ENCODE results near the gene CRACDL.
"Not testable (repeated sequence)": the region's sequence is repeated elsewhere in the genome, so short reads cannot be mapped to it uniquely, and the experiment has no call there.

The CRACDL gene

DNA sequence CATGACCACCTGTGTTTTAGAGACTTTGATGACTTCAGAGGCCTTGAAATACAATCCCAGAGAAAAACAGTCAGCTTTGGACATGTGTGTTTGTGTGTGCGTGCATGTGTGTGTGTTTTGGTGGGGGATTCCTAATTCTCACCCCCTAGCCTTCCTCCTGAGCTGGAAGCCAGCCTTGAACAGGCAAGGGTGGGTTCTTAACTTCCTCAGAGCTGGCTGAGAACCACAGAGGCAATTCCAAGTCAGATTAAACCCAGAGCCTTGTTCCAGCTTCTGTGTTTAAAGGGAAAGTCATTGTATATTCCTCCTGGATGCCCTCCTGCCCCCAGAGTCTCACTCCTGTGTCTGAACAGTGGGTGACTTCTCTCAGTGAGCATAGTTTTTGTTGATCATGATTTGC, 159.9 kb downstream of the CRACDL start:
- DNase-seq (ENCODE audit: low spot score), result no peak

GRCh38 chr2:98775146-98775986, 160.7 kb downstream of the CRACDL start:
- no peak for DNase-seq (ENCODE audit: low spot score)

- no peak for DNase-seq (ENCODE audit: low spot score)
Observed at GRCh38 chr2:98773907-98774306, 162.1 kb downstream of the CRACDL start.

GRCh38 chr2:98773169-98773568, 162.9 kb downstream of the CRACDL start:
- DNase-seq (ENCODE audit: low spot score), result no peak

DNA sequence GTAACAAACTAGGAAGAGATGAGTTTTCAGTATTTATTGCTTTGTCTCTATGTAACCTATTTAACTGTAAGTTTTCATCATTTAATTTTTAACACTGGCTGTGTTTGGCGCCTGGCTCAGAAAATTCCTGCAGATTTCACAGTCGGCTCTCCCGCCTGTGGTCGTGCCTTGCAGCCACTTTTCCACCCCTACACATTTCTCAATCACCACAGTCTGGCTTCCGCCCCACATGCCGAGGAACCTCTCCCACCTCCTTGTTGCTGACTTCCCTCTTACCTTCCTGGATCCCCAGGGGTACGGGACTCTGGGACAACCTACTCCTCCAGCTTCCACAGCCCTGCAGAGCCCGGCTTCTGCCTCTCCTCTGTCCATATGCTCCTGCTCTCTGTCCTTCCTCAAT, 163.5 kb downstream of the CRACDL start:
- no peak for DNase-seq (ENCODE audit: low spot score)

GRCh38 chr2:98771721-98772524, 164.1 kb downstream of the CRACDL start:
- DNase-seq (ENCODE audit: low spot score), result no peak

DNA sequence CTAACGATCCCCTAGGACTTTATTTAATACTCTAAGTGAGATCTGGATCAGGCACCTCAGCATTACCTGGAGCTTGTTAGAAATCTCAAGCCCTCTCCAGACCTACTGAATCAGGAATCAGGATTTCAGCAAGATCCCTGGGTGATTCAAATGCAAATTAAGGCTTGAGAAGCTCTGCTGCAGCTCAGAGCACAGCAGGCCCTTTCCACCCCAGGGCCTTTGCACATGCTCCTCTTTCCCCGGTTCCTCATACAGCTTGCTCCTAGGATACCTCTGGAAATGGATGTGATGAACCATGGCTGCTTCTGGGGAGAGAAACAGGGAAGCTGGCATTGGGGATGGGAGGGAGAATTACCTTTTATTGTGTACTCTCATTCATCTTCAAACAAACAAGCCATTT, 164.8 kb downstream of the CRACDL start:
- DNase-seq (ENCODE audit: low spot score), result no peak

DNA sequence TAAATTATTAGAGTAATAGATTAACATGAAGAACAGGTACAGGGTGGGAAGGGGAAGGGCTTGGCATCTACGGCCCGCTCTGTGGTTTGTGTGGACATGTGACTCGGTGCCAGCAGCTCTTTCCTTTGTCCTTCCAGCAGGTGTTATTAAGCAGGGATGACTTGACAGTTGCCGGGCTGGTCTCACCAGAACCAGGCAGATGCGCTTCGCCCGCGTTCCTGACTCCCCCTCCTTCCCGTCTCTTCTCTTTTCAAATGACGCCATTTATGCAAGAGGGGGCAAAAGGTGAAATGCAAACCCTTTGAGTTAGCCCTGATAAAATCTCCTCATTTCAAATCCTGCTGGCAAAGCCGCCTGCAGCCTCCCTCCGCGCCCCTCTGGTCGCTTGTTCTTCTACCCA, 166.2 kb downstream of the CRACDL start:
- no peak for DNase-seq (ENCODE audit: low spot score)

- no peak for DNase-seq (ENCODE audit: low spot score)
Observed at GRCh38 chr2:98769114-98769476, 166.9 kb downstream of the CRACDL start.

DNA sequence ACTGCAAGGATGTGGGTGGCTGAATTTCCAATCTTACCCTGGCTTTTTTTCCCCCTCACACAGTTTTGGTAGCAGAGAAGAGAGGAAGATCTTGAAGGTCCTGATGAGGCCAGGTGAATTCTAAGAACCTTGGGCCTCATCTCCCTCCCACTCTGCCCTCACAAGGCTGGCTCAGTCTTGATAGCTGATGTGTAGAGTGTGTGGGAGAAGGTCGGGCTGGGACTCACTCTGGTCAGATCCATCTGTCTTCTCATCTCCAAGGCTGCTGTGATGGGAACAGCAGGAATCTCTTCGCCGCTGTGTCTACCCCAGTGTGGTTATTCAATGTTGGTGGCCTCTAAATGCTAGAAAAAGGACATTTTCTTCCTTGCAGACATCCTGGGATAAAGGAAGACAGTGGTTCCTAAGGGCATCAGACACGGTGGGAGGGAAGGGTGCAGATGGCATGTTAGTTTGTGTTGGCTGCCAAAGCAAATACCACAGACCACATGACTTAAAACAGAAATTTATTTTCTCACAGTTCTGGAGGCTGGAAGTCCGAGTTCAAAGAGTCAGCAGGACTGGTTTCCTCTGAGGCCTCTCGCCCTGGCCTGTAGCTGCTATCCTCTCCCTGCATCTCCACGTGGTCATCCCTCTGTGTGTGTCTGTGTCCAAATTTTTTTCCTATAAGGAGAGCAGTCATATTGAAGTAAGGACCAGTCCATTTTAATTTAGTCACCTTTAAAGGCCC, 167.5 kb downstream of the CRACDL start:
- no peak for DNase-seq (ENCODE audit: low spot score)

- DNase-seq (ENCODE audit: low spot score), result no peak
Observed at GRCh38 chr2:98764499-98764898, 171.5 kb downstream of the CRACDL start.

DNA sequence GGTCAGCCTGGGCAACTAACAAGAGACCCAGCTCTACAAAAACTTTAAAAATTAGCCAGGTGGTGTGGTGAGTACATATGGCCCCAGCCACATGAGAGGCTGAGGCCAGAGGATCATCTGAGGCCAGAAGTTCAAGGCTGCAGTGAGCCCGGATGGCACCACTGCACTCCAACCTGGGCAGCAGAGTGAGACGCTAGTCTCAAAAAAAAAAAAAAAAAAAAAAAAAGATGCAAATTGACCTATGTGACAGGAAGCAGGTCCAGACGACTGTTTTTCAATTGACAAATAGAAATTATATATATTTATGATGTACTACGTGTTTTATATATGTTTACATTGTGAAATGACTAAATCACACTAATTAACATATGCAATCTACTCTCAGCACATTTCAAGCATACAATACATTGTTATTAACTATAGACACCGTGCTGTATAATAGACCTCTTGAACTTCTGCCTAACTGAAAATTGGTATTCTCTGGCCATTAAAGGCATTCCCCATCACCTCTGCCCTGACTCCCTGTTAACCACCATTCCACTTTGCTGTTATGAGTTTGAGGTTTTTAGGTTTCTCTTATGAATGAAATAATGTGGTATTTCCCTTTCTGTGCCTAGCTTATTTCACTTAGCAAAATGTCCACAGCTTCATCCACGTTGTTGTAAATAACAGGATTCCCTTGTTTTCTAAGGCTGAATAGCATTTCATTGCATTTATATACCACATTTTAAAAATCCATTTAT, 172.6 kb downstream of the CRACDL start:
- DNase-seq (ENCODE audit: low spot score), result no peak

DNA sequence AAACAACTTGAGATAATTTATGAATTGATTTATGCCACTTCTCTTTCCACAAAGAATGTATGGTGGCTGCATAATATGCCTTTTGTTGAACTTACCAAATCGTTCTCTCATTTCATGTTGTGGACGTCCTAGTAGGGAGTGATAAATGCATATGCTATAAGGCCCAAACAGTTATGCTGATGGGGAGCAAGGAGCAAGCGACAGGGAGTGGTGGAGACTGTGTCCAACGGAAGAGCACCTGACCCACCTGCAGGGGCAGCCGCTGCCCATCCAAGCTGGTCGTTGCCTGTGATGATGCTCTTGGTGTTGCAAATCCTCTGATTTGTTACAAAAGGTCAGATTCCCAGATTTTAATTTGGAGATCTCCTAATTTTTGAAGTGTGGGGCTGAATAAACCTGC, 174.1 kb downstream of the CRACDL start:
- no peak for DNase-seq (ENCODE audit: low spot score)

DNA sequence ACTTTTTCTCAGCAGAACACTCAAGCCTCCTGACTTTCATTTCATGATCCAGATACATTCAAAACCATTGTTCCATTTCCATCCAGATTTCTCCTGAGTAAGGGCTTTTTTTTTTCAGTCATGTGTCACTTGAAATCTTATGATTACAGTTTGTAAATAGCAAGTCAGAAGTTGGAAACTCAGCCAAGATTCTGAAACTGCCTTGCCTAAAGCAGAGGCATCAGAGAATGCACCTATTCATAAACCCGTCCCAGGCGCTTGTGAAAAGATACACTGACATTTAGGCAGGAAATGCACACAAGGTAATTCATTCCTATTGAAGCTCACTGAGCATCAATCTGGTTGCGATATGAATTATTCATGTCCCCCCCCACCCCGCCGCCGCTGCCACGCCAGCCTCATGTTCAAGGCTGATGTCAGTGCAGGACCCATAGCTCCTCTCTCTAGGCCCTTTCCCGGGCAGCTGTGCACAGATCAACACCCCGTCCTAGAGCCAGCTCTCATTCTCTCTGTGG, 174.7 kb downstream of the CRACDL start:
- peak; percentile 97 for DNase-seq (ENCODE audit: low spot score)

DNA sequence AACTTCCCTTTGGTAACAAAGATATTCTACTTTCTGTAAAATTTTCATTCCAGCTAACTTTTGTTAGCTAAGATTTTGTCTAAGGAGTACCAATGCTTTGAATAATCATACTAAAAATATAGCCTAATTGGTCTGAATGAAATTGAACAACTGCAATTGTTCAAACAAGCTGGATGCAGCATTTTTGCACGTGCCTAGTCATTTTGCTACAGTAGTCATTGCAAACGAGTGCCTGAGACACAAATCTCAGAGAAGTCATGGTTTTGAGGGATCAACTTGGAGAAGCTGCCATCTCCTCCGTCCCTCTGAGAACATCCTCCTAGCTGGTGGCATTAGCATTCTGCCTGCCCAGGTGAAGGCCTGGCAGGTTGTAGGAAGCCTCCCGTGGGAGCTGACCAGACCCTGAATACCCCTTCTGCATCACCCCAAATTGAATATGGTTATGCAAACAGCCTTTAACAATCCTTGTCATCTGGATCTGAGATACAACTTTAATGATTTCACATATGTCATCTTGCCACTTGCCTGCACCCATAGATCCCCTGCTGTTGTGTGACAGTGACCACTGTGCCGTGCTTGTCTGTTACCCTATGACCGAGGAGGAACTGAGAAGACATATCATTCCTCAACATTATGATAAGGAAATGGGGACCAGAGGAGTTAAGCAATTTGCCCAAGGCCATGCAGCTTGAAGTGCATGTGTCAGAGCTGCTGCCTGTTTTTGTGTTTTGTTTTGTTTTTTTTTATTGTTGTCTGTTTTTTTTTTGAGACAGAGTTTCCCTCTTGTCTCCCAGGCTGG, 176.0 kb downstream of the CRACDL start:
- DNase-seq (ENCODE audit: low spot score), result no peak

DNA sequence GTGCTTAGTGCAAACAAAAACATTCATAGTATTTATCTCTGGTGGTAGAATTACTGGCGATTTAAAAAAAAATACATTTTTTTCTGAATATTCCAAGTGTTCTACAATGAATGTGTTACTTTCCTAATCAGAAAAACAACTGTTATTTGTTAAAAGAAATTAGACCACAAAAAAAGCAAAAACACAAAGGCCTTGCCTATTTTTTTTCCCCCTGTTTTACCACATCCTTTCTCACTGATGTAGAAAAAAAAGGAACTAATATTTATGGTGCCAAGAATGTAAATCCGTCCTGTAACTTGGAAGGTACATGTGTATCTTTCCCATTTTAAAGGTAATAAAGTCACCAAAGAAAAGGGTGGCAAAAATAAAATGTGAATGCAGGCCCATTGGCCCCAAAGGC, 176.7 kb downstream of the CRACDL start:
- DNase-seq (ENCODE audit: low spot score), result no peak

DNA sequence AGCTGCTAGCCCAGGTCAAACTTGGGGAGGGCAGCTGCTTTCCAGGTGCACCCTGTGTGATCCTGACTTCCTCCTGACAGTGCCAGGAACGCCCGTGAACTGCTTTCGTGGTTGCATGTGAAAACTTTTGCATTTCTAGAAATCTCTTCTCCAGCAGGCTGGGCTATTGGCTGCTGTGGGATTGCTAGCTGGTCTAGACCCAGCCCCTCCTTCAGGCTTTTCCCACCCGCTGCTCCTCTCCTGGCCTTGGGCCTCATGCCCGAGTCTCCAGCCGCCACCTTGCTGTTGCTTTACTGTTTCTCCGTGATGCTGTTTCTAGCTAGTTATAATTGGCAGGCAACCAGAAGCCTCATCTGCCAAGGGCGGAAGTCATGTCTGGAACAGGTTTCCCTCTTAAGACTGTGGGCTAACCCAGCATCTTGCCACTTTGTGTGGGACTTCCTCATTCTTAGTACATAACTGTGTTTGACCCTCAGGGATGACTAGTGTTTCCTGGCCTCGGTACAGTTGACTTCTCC, 178.1 kb downstream of the CRACDL start:
- DNase-seq (ENCODE audit: low spot score), result no peak

GRCh38 chr2:98753801-98754200, 182.2 kb downstream of the CRACDL start:
- DNase-seq (ENCODE audit: low spot score), result no peak

DNA sequence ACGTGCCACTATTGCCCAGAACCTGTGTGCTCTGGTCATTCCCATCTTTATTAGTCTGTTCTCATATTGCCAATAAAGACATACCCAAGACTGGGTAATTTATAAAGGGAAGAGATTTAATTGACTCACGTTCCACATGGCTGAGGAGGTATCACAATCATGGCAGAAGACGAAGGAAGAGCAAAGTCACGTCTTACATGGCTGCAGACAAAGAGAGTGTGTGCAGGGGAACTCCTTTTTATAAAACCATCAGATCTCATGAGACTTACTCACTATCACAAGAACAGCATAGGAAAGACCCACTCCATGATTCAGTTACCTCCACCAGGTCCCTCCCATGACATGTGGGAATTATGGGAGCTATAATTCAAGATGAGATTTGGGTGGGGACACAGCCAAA, 183.3 kb downstream of the CRACDL start:
- DNase-seq (ENCODE audit: low spot score), result not testable (repeated sequence)

GRCh38 chr2:98751748-98752147, 184.3 kb downstream of the CRACDL start:
- no peak for DNase-seq (ENCODE audit: low spot score)
